Fibroblast of the conjunctiva (primary cell): ENCODE data around the gene PCDH10.
"Not testable (repeated sequence)": the region's sequence is repeated elsewhere in the genome, so short reads cannot be mapped to it uniquely, and the experiment has no call there.

Source experiments
- DNase-seq: peaks from one replicate; pipeline ENCODE4 v3.0.0-alpha.2; 2010; ENCODE audit warnings: low read depth

PCDH10 gene

GRCh38 chr4:133233922-133234321 is 84.8 kb downstream of the PCDH10 start:
- no peak for DNase-seq

GRCh38 chr4:133240451-133240850 is 91.4 kb downstream of the PCDH10 start:
- DNase-seq, result not testable (repeated sequence)
